Measurements from ENCODE around the gene PKNOX1.
"Not testable (repeated sequence)": the region's sequence is repeated elsewhere in the genome, so short reads cannot be mapped to it uniquely, and the experiment has no call there.

Gene PKNOX1, protein sequence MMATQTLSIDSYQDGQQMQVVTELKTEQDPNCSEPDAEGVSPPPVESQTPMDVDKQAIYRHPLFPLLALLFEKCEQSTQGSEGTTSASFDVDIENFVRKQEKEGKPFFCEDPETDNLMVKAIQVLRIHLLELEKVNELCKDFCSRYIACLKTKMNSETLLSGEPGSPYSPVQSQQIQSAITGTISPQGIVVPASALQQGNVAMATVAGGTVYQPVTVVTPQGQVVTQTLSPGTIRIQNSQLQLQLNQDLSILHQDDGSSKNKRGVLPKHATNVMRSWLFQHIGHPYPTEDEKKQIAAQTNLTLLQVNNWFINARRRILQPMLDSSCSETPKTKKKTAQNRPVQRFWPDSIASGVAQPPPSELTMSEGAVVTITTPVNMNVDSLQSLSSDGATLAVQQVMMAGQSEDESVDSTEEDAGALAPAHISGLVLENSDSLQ

GRCh38 chr21:42973991-42974831 is at the start of gene PKNOX1:
TSS of gene PKNOX1 (plus strand) at chr21:42974562. CDS start at chr21:43004382, 29,820 bp downstream.
- peak; percentile 98 for DNase-seq

DNA sequence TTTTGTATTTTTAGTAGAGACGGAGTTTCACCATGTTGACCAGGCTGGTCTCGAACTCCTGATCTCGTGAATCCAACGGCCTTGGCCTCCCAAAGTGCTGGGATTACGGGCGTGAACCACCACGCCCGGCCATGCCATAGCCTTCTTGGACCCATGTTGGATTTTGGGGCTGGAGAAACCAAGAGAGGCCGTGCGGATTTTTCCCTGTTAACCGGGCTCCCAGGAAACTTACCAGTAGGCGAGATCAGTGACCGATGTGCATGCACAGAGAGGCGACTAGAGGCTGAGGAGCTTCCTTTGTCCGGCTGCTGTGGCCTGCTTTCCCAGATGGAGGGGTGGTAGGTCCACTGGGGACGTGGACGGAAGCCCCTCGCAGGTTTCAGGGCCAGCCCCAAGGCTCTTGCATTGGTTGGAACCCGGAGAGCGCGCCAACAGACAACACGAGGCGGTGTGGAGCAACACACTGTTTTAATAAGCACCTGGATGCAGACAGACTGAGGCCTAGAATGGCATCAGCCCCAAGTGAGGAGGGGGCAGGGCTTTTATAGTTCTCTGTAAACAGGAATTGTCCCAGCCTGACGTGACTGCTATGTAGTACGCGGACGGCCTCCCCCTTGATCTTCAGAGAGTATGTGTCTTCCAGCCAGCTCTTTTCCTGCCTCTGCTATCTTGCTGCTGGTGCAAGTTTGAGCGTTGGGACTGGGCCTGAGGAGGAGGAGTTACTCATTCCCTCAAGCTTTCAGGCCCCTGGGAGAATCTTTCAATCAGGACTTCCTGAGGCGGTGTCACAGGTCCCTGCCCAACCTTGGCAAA is 49.0 kb upstream of the PKNOX1 start, which contains the start of gene ERVH48-1:
TSS of gene ERVH48-1 (minus strand) at position 517 of the 813 bp plus-strand sequence. CDS start 6,624 bp downstream, outside the sequence.
- no peak for DNase-seq

DNA sequence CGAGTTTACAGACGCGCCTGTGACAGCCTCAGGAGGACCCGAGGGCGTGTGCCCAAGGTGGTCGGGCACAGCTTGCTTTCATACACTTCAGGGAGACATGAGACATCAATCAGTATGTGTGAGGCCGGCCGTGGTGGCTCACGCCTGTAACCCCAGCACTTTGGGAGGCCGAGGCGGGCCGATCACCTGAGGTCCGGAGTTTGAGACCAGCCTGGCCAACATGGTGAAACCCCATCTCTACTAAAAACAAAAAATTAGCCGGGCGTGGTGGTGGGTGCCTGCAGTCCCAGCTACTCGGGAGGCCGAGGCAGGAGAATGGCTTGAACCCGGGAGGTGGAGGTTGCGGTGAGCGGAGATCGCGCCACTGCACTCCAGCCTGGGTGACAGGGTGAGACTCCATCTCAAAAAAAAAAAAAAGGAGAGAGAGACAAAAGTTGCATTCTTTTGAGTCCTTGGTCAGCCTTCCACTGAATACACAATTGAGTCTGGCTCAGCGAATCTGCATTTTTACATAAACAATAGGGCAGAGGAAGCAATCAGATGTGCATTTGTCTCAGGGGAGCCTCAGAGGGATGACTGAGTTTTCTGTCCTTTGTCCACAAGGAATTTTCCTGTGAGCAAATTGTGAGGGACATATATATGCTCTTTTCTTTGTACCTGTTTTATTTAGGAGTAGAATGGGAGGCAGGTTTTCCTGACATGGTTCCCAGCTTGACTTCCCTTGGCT is 46.7 kb upstream of the PKNOX1 start:
- DNase-seq: not testable (repeated sequence)

DNA sequence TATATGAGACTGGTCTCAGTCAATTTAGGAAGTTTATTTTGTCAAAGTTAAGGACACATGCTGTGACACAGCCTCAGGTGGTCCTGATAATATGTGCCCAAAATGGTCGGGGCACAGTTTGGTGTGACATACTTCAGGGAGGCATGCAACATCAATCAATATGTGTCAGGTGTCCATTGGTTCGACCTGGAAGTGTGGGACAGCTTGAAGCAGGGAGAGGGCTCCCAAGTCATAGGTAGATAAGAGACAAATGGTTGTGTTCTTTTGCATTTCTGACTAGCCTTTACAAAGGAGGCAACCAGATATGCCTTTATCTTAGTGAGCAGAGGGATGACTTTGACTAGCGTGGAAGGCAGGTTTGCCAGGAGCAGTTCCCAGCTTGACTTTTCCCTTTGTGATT is 44.4 kb upstream of the PKNOX1 start:
- DNase-seq: no peak

- DNase-seq: no peak
Observed at GRCh38 chr21:42931560-42932235, 42.7 kb upstream of the PKNOX1 start.

GRCh38 chr21:42932378-42933136 is 41.8 kb upstream of the PKNOX1 start:
- DNase-seq: not testable (repeated sequence)

DNA sequence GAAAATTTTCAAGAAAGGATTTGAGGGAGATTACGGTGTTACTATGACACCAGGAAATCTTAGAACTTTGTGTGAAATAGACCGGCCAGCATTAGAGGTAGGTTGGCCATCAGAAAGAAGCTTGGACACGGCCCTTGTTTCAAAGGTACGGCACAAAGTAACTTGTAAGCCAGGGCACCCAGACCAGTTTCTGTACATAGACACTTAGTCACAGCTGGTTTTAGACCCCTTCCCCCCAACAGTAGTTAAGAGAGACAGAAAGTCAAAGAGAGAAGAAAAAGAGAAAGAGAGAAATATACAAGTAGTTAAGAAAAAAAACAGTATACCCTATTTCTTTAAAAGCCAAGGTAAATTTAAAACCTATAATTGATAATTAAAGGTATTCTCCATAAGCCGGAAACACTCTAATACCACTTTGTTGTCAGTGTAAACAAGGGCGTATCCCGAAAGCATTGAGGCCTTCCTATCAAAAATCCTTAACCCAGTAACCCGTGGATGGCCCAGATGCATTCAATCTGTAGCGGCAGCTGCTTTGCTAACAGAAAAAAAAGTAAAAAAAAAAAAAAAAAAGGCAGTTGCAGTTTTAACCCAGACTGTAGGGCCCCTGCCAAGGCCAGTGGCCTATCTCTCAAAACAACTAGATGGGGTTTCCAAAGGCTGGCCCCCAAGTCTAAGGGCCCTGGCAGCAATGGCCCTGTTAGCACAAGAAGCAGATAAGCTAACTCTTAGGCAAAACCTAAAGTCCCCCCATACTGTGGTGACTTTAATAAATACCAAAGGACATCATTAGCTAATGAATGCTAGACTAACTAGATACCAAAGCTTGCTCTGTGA is 41.0 kb upstream of the PKNOX1 start:
- DNase-seq: not testable (repeated sequence)

- not testable (repeated sequence) for DNase-seq
Observed at GRCh38 chr21:42933973-42934372, 40.4 kb upstream of the PKNOX1 start.

DNA sequence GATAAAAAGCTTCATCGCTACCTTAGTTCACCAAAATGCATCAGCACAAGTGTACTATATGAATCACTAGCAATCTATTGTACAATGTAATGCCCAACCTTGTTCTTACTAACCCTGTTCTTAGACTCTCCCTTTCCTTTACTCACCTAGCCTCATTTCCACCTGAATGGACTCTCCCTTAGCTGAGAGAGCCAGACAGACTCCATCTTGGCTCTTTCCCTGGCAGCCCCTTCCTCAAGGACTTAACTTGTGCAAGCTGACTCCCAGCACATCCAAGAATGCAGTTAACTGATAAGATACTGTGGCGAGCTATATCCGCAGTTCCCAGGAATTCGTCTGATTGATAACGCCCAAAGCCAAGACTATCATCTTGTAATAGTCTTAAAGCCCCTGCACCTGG is 38.0 kb upstream of the PKNOX1 start:
- DNase-seq: not testable (repeated sequence)

DNA sequence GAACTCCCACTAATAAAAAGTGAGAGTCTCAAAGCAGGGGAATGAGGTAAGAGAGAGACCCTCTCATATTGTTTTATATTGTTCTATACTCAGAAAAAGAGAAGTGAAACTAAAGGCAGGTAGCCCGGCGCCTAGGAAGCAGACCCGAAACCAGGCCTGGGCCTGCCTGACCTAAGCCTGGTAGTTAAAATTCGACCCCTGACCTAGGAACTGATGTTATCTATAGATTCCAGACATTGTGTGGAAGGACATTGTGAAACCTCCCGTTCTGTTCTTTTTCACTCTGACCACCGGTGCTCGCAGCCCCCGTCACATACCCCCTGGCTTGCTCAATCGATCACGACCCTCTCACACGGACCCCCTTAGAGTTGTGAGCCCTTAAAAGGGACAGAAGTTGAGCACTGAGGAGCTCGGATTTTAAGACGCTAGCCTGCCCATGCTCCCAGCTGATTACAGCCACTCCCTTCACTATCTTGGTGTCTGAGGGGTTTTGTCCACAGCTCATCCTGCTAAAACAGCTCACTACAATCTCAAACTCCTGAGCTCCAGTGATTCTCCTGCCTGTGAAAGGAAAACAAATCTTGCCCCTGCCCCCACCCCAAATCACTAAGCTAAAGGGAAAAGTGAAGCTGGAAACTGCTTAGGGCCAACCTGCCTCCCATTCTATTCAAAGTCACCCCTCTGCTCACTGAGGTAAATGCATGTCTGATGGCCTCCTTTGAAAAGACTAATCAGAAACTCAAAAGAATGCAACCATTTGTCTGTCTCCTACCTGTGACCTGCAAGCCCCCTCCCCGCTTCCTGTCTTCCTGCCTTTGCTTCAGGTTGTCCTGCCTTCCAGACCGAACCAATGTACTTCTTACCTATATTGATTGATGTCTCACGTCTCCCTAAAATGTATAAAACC is 37.1 kb upstream of the PKNOX1 start:
- not testable (repeated sequence) for DNase-seq

GRCh38 chr21:42937960-42938605 is 36.3 kb upstream of the PKNOX1 start:
- DNase-seq: no peak

DNA sequence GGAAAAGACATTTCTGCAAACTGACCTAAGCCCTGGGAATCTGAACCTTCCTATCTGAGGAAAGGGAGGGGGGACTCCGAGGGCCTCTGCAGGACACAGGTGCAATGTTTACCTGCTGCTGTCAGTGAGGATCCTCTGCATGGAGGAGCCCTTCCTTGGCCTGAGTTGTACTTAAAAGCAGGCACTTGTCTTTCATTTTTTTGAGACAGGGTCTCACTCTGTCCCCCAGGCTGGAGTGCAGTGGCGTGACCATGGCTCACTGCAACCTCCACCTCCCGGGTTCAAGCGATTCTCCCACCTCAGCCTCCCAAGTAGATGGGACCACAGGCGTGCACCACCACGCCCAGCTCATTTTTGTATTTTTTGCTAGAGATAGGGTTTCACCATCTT is 35.8 kb upstream of the PKNOX1 start:
- DNase-seq: not testable (repeated sequence)

DNA sequence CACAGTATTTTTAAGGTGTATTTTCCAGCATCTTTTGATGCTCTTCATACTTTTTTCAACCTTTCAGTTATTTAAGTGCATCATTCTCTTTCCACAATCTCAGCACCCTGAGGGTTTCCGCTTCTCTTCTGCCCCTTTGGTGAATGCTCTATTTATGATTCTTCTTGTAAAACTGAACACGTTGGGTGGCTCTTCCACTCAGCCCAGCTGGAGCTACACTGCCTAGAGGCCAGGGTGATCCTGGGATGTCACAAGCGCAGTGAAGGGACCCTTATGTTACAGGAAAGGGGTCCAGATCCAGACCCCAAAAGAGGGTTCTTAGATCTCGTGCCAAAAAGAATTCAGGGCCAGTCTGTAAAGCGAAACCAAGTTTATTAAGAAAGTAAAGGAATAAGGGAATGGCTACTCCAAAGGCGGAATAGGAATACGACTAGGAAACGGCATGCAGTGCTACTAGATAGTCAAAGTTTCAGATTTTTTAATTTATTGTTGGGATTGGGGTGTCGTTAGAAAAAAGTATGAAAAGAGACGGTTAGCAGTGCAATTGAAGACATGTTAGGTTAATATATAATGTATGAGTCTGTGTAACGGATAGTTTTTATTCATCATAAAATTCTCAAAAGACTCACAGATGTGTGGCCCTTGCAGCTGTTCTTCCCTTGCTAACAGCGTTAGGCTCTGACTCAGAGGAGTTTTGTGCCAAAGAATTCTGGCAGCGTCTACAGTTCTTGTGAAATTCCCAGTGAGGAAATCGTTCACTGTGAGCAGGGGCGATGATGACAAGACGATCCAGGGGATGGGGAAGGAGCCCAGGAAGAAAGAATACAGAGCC is 34.6 kb upstream of the PKNOX1 start:
- peak; percentile 89 for DNase-seq

DNA sequence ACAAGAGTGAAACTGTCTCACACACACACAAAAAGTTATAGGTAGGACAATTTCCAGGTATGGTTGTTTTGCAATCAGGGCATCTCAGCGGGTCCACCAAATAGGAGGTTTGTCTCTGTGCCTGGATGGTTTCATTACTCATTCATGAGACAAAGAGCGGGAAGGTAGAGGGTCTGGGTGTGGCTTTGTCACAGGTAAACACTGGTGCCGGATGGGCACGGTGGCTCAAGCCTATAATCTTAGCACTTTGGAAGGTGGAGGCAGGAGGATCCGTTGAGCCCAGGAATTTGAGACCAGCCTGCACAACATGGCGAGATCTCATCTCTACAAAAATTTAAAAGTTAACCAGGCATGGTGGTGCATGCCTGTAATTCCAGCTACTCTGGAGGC is 32.7 kb upstream of the PKNOX1 start:
- DNase-seq: no peak

DNA sequence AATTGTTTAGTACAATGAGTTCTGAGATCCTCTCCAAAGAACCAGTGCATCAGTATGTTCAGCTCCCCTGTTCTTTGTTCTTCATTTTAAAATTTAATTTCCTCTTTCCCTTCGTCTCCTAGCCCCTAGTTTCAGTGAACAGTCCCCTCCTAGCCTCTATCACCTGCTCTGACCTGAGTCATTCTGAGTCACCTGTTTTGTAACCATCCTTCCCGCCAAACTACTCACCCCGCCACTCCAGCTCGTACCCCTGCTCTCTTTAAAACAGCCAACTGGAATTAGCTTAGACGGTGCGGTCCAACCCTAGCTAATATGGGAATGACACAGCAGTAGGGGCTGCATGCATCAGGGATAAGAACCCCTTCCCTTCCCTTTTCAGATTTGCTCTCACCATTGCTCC is 32.1 kb upstream of the PKNOX1 start:
- DNase-seq: no peak

GRCh38 chr21:42949094-42949755 is 25.1 kb upstream of the PKNOX1 start:
- not testable (repeated sequence) for DNase-seq

DNA sequence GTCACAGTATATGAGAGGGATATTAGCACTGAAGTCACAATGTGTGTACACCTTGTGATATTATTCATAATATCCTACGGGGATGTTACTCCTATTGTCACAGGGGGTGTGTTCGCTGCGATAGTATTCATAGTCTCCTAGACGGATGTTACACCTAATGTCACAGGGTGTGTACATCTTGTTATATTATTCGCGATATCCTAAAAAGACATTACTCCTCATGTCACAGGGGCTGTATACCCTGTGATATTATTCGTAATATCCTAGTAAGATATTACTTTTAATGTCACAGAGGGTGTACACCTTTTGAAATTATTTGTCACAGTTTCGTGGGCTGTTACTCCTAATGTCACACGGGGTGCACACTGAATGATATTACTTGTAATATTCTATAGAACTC is 23.2 kb upstream of the PKNOX1 start:
- DNase-seq: not testable (repeated sequence)
